Muscle of arm (tissue), 12 donors: ENCODE data around the gene SLC37A2. TPM values are rescaled to one million over a fixed set of nuclear protein-coding genes. Genes with fewer than 3 reads are reported as not detected.

Experiments used
- DNase-seq: peaks from one replicate; pipeline ENCODE4 v3.0.0-alpha.2; 2013
- polyA plus RNA-seq, 12 donors: library from polyadenylated mRNA; unstranded; fragments of 120-200 nt; gene quantifications; one replicate each; pipeline ENCODE4 v1.2.1, GENCODE V29; 2013; ENCODE audit not compliant: insufficient read length in 12 of 12

SLC37A2 gene
- polyA plus RNA-seq, 12 donors: 1.6 to 3.8 (median 2.9) TPM; not detected in 2

DNA sequence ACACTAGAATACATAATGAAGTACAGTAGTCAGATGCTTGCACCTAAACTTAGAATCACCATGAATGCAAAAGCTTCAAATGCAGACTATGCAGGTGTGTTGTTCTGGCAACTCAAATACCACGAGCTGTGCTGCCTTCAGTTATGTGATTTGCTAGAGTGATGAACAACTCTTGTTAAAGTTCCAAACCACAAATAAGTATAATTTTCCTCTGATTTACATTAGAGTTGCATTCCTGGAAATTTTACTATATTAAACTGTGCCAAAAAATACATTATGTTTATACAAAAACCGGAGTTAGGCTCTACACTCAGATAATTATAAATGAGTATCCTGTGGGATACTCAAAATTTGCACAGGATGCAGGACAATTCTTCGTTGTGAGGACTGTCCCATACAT, 45.4 kb downstream of the SLC37A2 start:
- no peak for DNase-seq

DNA sequence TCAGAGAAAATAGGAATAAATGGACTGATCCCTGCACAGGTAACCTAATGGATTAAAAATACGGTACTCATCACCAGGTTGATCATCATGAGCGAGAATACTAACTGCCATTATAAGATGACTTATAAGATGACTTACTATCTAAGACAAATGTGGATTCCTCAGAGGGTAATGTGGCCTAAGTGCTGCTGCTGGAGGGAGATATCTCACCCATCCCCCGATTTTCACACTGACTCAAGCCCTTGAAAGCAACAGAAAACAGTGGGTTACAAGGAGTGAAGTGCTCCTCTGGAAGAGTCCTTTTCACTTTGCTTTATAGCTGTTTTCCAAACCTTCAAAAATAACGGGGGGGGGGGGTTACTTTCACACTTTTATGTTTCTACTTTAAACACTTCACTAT, 47.4 kb downstream of the SLC37A2 start:
- no peak for DNase-seq

DNA sequence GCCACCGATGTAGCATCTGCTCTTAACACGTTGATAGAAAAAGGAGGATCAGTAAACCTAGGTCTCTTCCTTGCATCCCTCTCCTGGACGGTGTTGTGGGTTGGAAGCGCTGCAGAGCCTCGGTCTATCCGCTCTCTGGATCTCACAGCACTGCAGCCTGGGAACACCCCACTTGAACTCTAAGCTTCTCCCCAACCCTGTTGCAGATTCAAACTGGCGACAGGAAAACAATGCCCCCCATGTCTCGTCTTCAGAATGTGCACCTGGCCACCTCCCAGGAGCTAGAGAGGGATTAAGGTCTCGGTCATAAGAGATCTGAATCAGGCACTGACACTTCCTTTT, 47.9 kb downstream of the SLC37A2 start:
- no peak for DNase-seq

DNA sequence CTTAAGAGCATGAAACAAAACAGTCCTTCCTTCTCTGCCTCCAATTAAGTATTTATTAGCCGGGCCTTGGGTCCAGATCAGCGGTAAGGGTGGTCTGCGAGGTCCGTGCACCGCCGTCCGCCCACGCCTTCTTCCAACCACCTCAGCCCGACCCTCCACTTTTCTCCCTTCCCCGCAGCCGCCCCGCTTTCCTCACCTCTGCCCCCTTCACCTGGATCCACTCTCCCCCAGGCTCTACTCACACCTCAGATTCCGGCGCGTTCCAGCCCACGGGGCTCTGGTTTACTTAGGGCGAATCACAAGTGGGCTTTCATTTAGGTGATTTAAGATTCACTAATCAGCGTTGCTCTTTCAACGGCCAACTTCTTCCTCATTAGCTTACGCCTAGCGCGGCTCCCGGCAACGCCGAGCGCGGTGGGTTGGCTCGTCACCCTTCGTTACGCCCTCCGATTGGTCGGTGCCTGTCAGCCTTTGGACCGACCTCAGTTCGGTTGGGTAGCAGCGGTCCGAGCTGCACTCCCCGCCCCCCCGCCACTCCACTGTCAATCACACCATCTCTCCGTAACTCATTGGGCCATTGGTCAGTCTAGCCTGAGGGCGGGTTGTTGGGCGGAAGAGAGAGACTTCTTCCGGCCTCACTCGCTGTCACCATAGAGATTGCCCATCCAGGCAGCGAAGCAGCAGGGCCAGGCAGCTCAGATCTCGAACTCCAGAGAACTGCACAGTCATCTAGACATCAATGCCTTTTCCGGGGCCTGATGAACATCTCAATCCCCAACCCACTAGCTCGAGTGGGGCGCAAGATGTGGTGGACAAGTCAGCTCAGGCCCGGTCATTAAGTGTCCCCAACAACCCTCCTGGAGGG, 48.5 kb downstream of the SLC37A2 start, which contains the start of gene TMEM218:
TSS of gene TMEM218 (minus strand) at position 284 of the 865 bp plus-strand sequence. CDS start 9,385 bp downstream, outside the sequence.
- peak; percentile 99 for DNase-seq

DNA sequence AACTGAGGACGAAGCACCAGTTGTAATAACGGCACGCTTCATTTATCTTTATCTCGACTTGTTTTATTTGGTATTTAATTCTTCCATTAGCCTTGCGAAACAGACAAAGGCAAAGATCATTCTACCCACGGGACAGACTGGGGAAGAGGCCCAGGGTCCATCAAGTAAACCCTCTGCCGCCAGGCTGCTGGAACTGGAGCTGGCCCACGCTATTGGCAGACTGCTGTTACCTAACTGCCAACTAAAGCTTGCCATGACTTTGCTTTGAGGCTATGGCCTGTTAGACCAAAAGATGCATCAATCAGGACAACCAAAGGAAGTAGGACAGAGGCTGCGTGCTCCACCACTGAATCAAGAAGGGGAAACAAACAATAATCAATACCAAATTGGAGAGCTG, 49.1 kb downstream of the SLC37A2 start:
- no peak for DNase-seq

DNA sequence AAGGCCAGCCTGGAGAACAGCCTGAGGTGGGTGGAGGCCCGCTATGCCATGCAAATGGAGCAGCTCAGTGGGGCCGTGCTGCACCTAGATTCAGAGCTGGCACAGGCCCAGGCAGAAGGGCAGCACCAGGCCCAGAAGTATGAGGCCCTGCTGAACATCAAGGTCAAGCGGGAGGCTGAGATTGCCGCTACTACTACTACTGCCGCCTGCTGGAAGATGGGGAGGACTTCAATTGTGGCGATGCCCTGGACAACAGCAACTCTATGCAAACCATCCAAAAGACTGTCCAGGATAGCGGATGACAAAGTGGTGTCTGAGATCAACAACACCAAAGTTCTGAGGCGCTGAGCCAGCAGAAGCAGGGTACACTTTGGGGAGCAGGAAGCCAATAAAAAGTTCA, 51.4 kb downstream of the SLC37A2 start:
- no peak for DNase-seq

DNA sequence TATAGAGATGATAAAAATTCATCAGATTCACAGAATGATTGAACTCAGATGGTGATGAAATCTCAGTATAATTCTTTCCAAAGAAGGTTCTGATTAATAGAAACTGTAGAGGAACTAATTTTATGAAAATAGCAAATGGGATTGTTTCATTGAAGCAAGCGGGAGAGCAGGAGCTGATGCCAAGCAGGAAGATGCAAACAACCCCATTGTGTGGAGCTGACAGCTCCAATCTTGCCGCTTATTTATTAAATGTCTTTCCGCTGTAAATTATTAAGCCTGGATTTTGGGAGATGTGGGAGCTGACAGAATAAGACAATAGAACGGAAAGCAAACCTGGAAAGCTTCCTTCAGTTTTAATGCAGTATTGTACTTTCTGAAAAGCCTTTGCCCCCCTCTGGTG, 54.3 kb downstream of the SLC37A2 start:
- no peak for DNase-seq

DNA sequence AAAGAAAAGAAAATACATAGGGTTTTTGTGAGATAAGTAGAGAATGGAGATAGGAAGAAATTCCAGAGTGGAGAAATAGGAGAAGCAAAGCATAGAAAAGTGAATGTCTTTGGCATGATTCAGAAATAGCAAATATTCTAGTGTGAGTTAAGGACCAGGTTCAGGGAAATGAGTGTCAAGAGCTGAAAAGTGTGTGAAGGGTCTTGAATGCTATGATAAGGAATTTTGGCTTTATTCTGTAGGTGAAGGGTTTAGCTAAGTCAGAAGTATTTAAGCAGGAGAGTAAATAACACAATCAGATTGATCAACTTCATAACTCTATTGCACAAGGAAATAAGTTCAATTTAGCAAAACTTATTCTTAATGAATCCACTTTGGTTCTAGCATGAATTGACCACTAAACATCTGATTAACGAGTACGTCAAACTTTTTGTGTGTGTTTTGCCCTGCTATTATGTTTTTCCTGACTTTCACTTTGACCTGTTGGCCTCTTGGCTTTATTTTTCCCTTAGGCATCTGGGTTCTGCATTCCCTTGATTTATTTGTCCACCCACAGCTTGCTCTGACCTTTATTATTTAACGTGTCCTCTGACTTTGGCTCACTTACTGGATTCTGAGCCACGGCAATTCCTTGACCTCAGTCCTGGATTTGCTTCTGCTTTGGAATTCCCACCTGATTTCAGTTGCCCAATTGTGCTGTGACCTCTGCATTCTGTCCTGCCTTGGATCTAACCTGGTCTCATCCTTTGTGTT, 60.3 kb downstream of the SLC37A2 start:
- DNase-seq: no peak

DNA sequence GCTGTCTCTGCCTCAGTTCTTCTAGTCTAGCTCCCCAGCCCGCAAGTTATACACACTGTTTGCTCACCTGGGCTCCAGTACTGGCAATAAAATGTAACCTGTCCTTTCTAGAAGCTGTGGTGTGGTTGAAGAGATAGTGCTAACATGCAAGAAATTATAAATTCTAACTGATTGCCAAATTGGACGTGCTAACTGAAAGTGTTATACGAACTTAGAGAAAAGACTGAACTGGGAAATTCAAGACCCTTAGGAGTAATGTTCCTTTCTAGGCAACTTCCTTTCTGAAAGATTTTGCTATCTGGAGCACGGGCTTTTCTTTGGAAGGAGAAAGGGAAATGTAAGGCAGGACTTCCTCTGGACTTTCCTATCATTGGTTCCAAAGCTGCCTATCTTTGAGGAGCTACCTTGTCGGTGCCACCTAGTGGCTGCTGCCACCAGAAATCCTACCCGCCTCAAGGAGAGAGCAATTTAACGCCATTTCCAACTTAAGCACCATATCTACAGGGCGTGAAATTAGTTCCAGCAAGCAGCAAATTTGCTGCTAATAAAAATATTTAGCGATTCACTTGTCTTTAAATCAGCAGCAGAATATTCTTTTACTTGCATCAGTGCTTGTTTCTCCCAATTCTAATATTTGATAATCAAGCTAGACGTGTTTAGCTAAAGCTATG, 61.0 kb downstream of the SLC37A2 start:
- DNase-seq: peak; percentile 26

DNA sequence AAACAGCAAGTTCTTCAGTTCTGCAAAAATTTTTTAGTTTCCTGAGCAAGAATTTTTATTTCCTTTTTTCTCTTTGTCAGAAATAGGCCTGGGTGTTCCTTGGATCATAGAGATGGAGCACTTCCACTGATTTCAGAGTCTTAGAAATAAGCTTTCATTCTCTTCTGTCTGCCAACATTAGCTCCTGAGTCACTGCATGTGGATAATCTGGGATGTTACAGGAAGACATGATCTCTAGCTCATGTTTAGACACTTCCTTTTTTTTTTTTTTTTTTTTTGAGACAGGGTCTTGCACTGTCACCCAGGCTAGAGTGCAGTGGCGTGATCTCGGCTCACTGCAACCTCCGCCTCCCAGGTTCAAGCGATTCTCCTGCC, 61.5 kb downstream of the SLC37A2 start:
- DNase-seq: no peak

DNA sequence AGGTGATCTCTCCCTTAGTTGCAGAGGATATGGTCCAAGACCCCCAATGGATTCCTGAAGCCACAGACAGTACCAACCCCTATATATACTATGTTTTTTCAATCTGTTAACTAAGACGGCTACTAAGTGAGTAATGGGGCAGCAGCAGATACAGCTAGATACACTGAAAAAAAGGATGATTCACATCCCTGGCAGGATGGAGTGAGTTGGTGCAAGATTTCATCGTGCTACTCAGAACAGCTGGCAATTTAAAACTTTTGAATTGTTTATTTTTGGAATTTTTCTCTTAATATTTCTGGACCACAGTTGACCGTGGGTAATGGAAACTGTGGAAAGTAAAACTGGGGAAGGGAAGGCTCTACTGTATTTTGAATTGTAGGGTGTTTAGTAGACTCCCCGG, 65.3 kb downstream of the SLC37A2 start:
- DNase-seq: no peak

DNA sequence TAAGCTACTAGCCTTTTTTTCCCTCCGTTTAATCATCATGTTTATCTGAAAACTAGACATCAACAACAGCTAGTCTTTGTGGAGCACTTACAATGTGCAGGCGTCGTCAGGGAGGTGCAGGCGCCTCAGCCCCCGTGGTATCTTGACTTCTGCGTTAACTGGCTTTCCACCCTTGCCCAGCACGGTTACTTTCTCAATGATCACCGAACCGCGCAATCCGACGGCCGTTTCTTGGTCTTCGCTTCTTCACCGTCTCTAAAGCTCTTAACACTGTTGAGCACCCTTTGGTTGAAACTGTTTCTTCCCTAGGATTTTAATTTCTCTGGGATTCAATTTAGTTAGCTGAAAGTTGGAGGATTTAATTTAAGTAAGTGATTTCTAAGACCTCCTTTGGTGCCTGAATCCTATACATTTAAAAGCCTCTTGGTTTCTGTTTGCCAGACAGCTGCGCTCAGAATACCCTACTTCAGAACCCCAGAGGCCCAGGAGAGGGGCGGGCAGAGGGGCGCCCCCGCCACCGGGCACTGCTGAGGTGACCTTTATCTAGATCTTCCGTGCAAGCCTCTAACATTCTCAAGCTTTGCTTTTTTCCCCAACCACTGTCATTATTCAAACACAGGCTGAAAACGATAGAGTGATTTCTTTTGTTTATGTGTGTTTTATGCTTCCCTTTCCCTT, 66.3 kb downstream of the SLC37A2 start:
- DNase-seq: no peak

DNA sequence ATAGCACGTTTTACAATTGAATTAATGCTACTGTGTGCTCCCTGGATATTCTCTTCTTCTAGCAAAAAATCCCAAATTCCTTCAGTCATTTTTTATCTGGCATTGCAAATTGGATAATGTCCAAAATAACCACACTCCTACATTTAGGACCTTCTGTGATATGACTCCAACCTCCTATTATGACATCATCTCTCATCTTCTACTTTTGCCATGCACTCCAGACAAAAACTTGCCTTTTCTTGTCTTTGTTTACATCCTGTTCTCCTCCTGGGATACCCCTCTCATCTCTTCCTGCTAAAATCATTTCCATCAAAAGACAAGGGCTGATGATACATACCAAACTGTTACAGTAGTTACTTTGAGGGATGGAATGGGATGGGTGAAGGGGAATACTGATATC, 69.0 kb downstream of the SLC37A2 start:
- no peak for DNase-seq

DNA sequence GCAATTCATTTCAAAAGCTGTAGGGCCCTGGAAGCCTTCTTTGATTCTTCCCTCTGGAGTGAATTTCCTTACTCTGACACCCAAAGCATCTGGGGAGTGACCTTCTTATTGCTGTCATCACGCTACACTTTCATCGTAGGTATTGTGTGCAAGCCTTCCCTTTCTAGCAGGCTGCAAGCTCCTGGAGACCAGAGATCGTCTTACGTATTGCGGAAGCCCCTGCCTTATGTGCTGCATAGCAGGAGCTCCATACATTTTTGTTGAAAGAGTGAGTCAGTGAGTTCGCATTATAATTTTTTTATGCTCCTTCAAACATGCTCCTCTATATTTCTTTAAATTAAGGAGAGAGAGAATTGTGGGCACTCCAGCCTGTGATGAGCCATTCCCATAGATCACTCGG, 69.5 kb downstream of the SLC37A2 start:
- DNase-seq: no peak

DNA sequence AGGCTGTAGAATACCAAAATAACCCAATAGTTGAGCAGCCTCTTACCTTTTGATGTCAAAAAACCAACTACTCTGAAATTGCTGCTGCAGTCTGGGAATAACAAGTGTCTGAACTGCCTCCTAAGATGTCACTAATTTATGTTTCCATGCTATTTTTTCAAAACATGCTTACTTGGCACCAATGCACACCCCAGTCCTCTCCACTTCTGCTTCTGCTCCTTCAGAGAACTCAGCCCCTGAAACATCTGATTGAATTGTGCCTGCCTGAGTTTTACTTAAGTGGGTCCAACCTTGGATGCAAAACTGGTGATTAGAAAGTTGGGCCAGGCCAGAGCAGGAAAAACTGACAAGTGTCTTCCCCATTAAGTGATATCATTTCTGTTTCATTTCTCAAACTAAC, 72.9 kb downstream of the SLC37A2 start:
- DNase-seq: no peak

DNA sequence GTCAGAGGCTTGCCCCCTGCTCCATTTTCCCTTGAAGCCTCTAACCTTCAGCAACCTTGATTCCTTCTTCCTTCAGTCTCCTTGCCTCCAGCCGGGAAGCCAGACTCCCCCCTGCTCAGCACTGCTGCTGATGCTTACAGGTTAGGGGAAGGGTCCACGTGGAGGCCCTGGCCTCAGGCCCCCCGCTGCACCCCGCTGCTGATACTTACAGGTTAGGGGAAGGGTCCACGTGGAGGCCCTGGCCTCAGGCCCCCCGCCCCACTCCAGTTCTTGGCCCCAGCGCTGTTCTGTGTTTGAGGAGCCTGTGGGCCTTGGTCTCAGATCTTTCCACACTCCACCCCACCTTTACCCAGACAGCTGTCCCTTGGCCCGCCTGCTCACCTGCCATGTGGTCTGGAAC, 75.9 kb downstream of the SLC37A2 start:
- no peak for DNase-seq

DNA sequence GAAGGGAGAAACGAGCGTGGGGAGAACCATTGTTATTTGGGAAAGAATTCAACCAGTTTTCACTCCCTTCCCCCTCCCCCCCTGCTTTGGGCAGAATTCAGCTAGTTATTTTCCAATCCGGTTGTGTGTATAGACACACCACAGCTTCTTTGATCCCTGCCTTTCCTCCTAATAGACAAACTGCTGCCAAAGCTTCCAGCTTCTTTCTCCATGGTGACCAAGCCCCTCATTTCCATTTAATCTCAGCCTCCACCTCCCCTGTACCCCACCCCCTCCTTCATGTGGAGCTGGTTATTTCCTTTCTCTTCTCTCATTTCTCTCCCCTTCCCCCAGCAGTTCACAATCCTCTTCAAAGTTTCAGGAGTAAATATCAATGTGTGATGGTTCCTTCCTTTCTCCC, 76.7 kb downstream of the SLC37A2 start:
- no peak for DNase-seq

Other genes starting within 250 kb of the SLC37A2 start
- 10 to 100 TPM in 11 of 12 donors, not detected in 1; 18.3 to 42.5 (median 27.0) TPM for gene ROBO3, start 197.9 kb upstream of the SLC37A2 start, polyA plus RNA-seq
- gene ROBO4, start 165.4 kb upstream of the SLC37A2 start, polyA plus RNA-seq: 10 to 100 TPM in 11 of 12 donors, not detected in 1; 22.9 to 41.6 (median 26.4) TPM
- gene HEPN1, start 144.1 kb upstream of the SLC37A2 start, polyA plus RNA-seq: under 1 TPM in 5 of 12 donors, not detected in 7; 0.13 to 0.34 (median 0.18) TPM
- under 1 TPM in 4 of 12 donors, not detected in 8; 0.05 to 0.33 (median 0.19) TPM for gene HEPACAM, start 127.3 kb upstream of the SLC37A2 start, polyA plus RNA-seq
- 1 to 10 TPM in 10 of 12 donors, not detected in 2; 2.4 to 5.3 (median 3.4) TPM for gene CCDC15, start 109.1 kb upstream of the SLC37A2 start, polyA plus RNA-seq
- gene TMEM218, start 48.3 kb downstream of the SLC37A2 start, polyA plus RNA-seq: 10 to 100 TPM in 11 of 12 donors, not detected in 1; 14.4 to 29.8 (median 24.5) TPM
- 10 to 100 TPM in 11 of 12 donors, not detected in 1; 18.8 to 53.6 (median 25.8) TPM for gene PKNOX2, start 101.4 kb downstream of the SLC37A2 start, polyA plus RNA-seq